ENCODE data around the gene NUP98.

DNA sequence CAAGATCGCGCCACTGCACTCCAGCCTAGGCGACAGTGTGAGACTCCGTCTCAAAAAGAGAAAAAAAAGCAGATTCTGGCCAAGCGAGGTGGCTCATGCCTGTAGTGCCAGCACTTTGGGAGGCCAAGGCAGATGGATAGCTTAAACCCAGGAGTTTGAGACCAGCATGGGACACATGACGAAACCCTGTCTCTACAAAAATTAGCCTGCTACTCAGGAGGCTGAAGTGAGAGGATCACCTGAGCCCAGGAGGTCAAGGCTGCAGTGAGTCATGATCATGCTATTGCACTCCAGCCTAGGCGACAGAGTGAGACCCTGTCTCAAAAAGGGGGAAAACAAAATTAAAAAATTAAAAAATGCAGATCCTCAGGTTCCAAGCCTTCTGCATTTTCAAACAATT, 25.0 kb upstream of the NUP98 start:
- TF ChIP-seq, protein P1, sequence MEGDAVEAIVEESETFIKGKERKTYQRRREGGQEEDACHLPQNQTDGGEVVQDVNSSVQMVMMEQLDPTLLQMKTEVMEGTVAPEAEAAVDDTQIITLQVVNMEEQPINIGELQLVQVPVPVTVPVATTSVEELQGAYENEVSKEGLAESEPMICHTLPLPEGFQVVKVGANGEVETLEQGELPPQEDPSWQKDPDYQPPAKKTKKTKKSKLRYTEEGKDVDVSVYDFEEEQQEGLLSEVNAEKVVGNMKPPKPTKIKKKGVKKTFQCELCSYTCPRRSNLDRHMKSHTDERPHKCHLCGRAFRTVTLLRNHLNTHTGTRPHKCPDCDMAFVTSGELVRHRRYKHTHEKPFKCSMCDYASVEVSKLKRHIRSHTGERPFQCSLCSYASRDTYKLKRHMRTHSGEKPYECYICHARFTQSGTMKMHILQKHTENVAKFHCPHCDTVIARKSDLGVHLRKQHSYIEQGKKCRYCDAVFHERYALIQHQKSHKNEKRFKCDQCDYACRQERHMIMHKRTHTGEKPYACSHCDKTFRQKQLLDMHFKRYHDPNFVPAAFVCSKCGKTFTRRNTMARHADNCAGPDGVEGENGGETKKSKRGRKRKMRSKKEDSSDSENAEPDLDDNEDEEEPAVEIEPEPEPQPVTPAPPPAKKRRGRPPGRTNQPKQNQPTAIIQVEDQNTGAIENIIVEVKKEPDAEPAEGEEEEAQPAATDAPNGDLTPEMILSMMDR (IDR thresholded peaks at IDR 0.05) = no peak
- TF ChIP-seq POLR2A (IDR thresholded peaks at IDR 0.05) = no peak

All from heart left ventricle (tissue), 13 donors.